Measurements from ENCODE around the gene DEFB113. TPM values are rescaled to one million over a fixed set of nuclear protein-coding genes. Genes with fewer than 3 reads are reported as not detected.

The DEFB113 gene
- total RNA-seq, 1 donor from 2014 or later, result not detected

DNA sequence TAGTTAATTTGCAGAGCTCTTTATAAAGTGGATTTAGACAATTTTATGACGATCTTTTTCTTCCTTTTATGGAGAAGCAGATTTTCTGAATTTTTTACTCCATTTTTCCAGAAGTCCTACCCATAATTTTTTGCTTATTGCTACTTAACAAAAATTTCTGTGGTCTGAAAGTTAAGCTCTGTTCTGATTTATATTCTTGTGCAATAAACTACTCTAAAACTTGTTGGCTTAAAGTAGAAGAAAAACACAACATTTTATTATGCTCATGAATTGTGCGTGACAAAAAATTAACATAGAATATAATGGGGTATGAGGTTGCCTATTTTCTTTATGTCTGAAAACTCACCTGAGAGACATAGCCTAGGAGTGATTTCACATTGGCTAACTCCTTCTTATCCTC lies 2.6 kb downstream of the DEFB113 start:
- DNase-seq, result no peak
- ATAC-seq, result no peak
- intact Hi-C loops (cut with DNase I), result no loop called here
- no peak overlapping the region for H3K27ac ChIP-seq
- H3K4me1 ChIP-seq, result no peaks in the 10 kb centered on the region
- H3K36me3 ChIP-seq, result no peaks in the 10 kb centered on the region
- H3K4me3 ChIP-seq, result no peak overlapping the region
- no peaks in the 10 kb centered on the region for H3K9me3 ChIP-seq
- TF ChIP-seq, protein P1, sequence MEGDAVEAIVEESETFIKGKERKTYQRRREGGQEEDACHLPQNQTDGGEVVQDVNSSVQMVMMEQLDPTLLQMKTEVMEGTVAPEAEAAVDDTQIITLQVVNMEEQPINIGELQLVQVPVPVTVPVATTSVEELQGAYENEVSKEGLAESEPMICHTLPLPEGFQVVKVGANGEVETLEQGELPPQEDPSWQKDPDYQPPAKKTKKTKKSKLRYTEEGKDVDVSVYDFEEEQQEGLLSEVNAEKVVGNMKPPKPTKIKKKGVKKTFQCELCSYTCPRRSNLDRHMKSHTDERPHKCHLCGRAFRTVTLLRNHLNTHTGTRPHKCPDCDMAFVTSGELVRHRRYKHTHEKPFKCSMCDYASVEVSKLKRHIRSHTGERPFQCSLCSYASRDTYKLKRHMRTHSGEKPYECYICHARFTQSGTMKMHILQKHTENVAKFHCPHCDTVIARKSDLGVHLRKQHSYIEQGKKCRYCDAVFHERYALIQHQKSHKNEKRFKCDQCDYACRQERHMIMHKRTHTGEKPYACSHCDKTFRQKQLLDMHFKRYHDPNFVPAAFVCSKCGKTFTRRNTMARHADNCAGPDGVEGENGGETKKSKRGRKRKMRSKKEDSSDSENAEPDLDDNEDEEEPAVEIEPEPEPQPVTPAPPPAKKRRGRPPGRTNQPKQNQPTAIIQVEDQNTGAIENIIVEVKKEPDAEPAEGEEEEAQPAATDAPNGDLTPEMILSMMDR (IDR thresholded peaks at IDR 0.05), result no peak
- H3K27me3 ChIP-seq (ENCODE audit: low read depth), result no peaks in the 10 kb centered on the region

DNA sequence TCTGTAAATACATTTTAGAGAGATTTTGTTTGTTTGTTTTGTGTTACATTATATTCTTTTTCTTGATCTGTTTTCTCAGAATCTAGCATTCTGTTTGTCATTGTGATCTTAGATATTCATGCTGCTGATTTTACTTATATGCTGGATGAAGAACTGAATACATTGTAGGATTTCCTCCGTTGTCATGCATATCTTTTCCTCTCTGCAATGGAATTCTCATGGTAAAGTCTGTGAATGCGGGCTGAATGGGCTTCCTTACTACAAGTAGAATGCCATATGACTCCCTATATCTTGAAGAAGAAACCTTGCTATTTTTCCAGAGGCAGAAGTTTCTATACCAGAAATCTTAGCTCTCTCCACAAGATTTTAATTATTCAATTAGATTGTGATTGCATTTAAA lies 3.1 kb downstream of the DEFB113 start:
- DNase-seq (no peak), ATAC-seq (no peak)
- H3K4me3 ChIP-seq, result no peak overlapping the region
- H3K9me3 ChIP-seq, result no peaks in the 10 kb centered on the region
- H3K27me3 ChIP-seq (ENCODE audit: low read depth), result no peaks in the 10 kb centered on the region
- TF ChIP-seq, protein P1 (IDR thresholded peaks at IDR 0.05), result no peak
- intact Hi-C loops (cut with DNase I), result no loop called here
- H3K27ac ChIP-seq, result no peak overlapping the region
- H3K36me3 ChIP-seq, result no peaks in the 10 kb centered on the region
- no peaks in the 10 kb centered on the region for H3K4me1 ChIP-seq

DNA sequence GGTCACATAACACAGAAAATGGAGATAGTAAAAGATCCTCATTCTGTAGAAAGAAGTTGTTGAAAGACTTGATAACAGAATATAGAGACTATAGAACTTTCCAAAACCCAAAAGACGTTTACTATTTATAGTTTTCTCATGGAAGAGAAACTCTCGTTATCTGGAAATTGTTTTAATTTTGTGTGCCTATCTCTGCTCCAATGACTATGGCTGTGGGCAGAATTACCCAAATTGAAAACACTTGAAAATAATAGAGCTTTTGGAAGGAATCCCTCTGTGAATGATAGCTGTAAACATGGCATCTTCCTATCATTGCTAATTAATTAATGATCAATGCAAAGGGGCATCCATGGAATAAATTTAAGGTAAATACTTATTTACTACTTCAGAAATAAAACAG lies 5.4 kb downstream of the DEFB113 start, which contains the start of gene DEFB114:
DEFB114 (minus strand) TSS at position 101 of the 400 bp plus-strand sequence; CDS start at position 42, 59 bp downstream.
- intact Hi-C loops (cut with DNase I), result no loop called here

DNA sequence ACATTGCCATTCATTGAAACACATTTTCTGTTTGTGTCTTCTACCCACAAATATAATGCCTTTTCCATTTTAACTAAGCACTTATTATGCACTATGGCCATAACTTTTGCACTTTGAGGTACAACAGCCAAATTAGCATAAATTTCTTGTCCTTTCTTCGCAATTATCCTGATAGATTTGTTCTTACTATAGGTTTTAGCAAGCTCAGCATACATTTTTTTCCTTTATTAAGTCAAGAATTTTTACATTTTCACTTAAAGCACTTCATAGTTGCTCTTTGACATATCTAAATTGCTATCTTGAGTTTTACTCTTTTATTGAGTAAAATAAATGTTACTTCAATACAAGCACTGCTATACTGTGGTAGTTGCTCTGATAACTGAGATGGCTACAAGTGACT lies 11.2 kb downstream of the DEFB113 start:
- intact Hi-C loops (cut with DNase I), result no loop called here
- TF ChIP-seq, protein P1 (IDR thresholded peaks at IDR 0.05), result no peak
- H3K27me3 ChIP-seq (ENCODE audit: low read depth), result no peaks in the 10 kb centered on the region
- H3K4me3 ChIP-seq, result no peak overlapping the region
- no peak overlapping the region for H3K27ac ChIP-seq
- no peak for ATAC-seq
- H3K36me3 ChIP-seq, result no peaks in the 10 kb centered on the region
- no peak for DNase-seq
- no peaks in the 10 kb centered on the region for H3K4me1 ChIP-seq
- no peaks in the 10 kb centered on the region for H3K9me3 ChIP-seq

More for the DNA sequence above, 5.4 kb downstream of the DEFB113 start, which contains the start of gene DEFB114:
- no peak for ATAC-seq
- Histone ChIP-seq H3K36me3 (no peaks in the 10 kb centered on the region), H3K27ac (no peak within 1 kb of the TSS), H3K4me1 (no peaks in the 10 kb centered on the region), H3K4me3 (no peak within 1 kb of the TSS), H3K9me3 (no peaks in the 10 kb centered on the region), H3K27me3 (ENCODE audit: low read depth) (no peaks in the 10 kb centered on the region)
- no peak for DNase-seq
- TF ChIP-seq, protein P1 (IDR thresholded peaks at IDR 0.05), result no peak

DNA sequence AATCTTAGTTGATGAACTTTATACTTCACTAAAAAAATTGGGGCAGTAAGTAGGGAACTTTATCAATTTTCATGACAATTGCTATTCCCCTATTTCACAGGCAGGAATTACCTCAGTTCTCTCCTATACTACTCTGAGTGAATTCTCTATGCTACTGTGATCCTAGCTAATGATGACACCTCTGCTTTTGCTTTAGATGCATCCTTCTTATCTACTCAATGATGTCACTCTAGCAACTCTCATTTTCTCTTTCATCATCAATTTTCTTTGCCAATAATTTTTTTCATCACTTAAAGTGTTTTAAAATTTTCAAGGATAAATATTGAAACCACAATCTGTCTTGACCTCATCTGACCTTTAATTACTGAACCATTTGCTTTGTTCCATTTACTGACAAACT lies 13.6 kb downstream of the DEFB113 start:
- H3K27ac ChIP-seq, result no peak overlapping the region
- TF ChIP-seq, protein P1 (IDR thresholded peaks at IDR 0.05), result no peak
- no peaks in the 10 kb centered on the region for H3K27me3 ChIP-seq (ENCODE audit: low read depth)
- no peak overlapping the region for H3K4me3 ChIP-seq
- H3K9me3 ChIP-seq, result no peaks in the 10 kb centered on the region
- intact Hi-C loops (cut with DNase I), result no loop called here
- ATAC-seq (no peak), DNase-seq (no peak)
- no peaks in the 10 kb centered on the region for H3K4me1 ChIP-seq
- no peaks in the 10 kb centered on the region for H3K36me3 ChIP-seq

DNA sequence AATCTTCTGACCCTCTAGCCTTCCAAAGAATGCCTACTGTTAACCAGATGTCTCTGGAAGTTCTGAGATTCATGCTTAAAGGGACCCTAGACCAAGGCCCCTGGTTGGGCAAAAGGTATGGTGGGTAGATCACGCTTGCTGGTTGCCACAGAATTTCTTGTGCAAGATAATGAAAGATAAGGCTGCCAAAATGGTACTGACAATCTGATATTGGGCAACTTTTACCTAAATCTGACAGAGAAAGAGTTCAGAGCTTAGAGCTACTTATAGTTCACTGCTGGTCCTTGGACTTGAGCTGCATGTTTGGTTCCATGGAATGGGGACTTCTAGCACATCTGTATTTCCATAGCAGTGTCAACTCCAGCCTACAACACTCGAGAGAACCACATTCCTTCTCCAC lies 17.5 kb downstream of the DEFB113 start:
- ATAC-seq, result no peak
- TF ChIP-seq, protein P1 (IDR thresholded peaks at IDR 0.05), result no peak
- Histone ChIP-seq H3K4me3 (no peak overlapping the region), H3K27ac (no peak overlapping the region), H3K9me3 (no peaks in the 10 kb centered on the region), H3K27me3 (ENCODE audit: low read depth) (no peaks in the 10 kb centered on the region), H3K4me1 (no peaks in the 10 kb centered on the region), H3K36me3 (no peaks in the 10 kb centered on the region)
- no peak for DNase-seq
- intact Hi-C loops (cut with DNase I), result no loop called here
